HepG2 (cell line): ENCODE results near the gene CHST13. TPM values are rescaled to one million over a fixed set of nuclear protein-coding genes. Genes with fewer than 3 reads are reported as not detected.

ENCODE experiments used
- CENPT ChIP-seq: sonication (generic); formaldehyde crosslinking; IDR thresholded peaks from 2 replicates; pipeline ENCODE4 v1.8.0; 2022; ENCODE audit warnings: low read depth, mild to moderate bottlenecking, moderate library complexity, missing genetic modification reagents
- CSRNP1 ChIP-seq: sonication (generic); formaldehyde crosslinking; IDR thresholded peaks from 2 replicates; pipeline ENCODE4 v1.8.1; 2023; ENCODE audit warnings: mild to moderate bottlenecking, missing genetic modification reagents
- FOXP1 ChIP-seq, 2 experiments: fragments of 450-650 bp in 1 of 2; IDR thresholded peaks; 2 replicates each; pipeline ENCODE4 v1.6.1; 2017 to 2018; ENCODE audit warnings: antibody characterized with exemption in 1 of 2
- HIVEP1 ChIP-seq: sonication (generic); formaldehyde crosslinking; IDR thresholded peaks from 2 replicates; pipeline ENCODE4 v1.4.0; 2020; ENCODE audit warnings: mild to moderate bottlenecking, missing genetic modification reagents
- HNRNPUL1 ChIP-seq: fragments of 200-400 bp; formaldehyde crosslinking; IDR thresholded peaks from 2 replicates; pipeline ENCODE4 v1.6.1; 2017; ENCODE audit warnings: low read depth, mild to moderate bottlenecking, low read length, moderate library complexity
- MBD4 ChIP-seq: IDR thresholded peaks from 2 replicates; pipeline ENCODE4 v1.6.1; 2012; ENCODE audit warnings: low read length, inconsistent platforms, borderline replicate concordance
- NFKB2 ChIP-seq: sonication (generic); formaldehyde crosslinking; IDR thresholded peaks from 2 replicates; pipeline ENCODE4 v1.4.0; 2020; ENCODE audit warnings: missing genetic modification reagents, borderline replicate concordance
- POLR2A ChIP-seq, 2 experiments: IDR thresholded peaks; 2 replicates each; pipeline ENCODE4 v1.6.1; 2011; ENCODE audit warnings: low read depth in 2 of 2, low read length in 2 of 2, mild to moderate bottlenecking in 1 of 2, moderate library complexity in 1 of 2; ENCODE audit not compliant: insufficient read depth in 1 of 2
- TCF7 ChIP-seq: sonication (generic); IDR thresholded peaks from 2 replicates; pipeline ENCODE4 v1.6.1; 2016; ENCODE audit warnings: antibody characterized with exemption, low read depth
- ZNF263 ChIP-seq: sonication (generic); formaldehyde crosslinking; IDR thresholded peaks from 2 replicates; pipeline ENCODE4 v1.4.0; 2020; ENCODE audit warnings: missing genetic modification reagents
- ZNF275 ChIP-seq: sonication (generic); formaldehyde crosslinking; IDR thresholded peaks from 2 replicates; pipeline ENCODE4 v1.8.0; 2022; ENCODE audit warnings: missing genetic modification reagents, mild to moderate bottlenecking, inconsistent platforms, borderline replicate concordance
- ZNF503 ChIP-seq: sonication (generic); formaldehyde crosslinking; IDR thresholded peaks from 2 replicates; pipeline ENCODE4 v1.4.0; 2020; ENCODE audit warnings: missing genetic modification reagents
- polyA plus RNA-seq, 8 experiments: library from polyadenylated mRNA; depleted of rRNA in 3 of 8; stranded (reverse) in 7 of 8; unstranded in 1 of 8; fragments of >200 nt; fragmentation: Illumina TruSeq in 4 of 8; extraction: Trizol in 4 of 8; gene quantifications; 2 replicates each; pipeline versions ENCODE4 v1.2.1 to v1.2.3, GENCODE V29; 2011 to 2016; ENCODE audit warnings: low read depth in 4 of 8, missing spikeins in 1 of 8, mixed read lengths in 1 of 8; ENCODE audit not compliant: insufficient read depth in 1 of 8
- total RNA-seq, 5 experiments: library from RNA; depleted of rRNA; stranded (reverse); fragments of >200 nt; fragmentation: Illumina TruSeq; extraction: Trizol; gene quantifications; 2 replicates each; pipeline ENCODE4 v1.2.3, GENCODE V29; 2016; ENCODE audit warnings: low read depth in 1 of 5
- TF ChIP-seq, protein P1 (sequence below): sonication (generic); formaldehyde crosslinking; IDR thresholded peaks from 2 replicates; pipeline ENCODE4 v1.4.0; 2020; ENCODE audit warnings: low read depth, missing genetic modification reagents
- TF ChIP-seq, protein P2 (sequence below): sonication (generic); formaldehyde crosslinking; conservative IDR thresholded peaks from 2 replicates; pipeline ENCODE4 v1.4.0; 2020; ENCODE audit warnings: mild to moderate bottlenecking, missing genetic modification reagents, moderate library complexity

The CHST13 gene
- total and polyA plus RNA-seq, 2 of the 13 experiments (the other 11 are each of a cell fraction or from before 2014, with no cell fraction given), result 32.0 to 43.1 TPM

DNA sequence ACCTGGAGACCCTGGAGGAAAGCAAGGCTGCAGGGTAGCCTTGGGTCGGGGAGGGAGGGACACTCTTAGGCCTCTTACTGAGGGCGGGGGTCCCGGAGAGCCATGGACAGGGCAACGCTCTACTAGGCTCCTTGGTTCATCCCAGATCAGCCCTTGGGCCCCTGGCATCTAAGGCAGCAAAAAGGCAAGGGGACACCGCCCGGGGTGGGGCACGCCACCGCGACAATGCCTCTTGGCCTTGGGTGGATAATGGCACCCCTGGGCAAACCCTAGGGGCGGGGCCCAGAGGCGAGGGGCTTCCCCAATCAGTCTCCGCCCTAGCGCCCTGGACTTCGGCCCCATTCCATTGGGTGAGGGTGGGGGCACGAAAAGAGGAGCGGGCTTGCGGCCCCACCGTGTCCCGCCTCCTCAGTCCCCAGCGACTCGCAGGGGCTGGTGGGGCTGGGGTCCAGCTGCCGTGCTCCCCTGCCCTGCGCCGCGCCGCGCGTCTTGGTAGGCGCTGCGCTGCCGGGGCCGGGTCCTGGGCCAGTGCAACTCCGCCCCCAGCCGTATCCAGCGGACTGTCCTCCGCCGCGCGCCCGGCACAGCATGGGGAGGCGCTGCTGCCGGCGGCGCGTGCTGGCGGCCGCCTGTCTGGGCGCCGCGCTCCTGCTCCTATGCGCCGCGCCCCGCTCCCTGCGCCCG, at the start of gene CHST13 (continued):
- TF ChIP-seq CSRNP1 (CRISPR knock-in tag) (0 out of 2 replicates have a peak, but pooled peaks have one; percentile 18), FOXP1 (IDR thresholded peaks at IDR 0.05) (no peak), FOXP1 (CRISPR knock-in tag; IDR thresholded peaks at IDR 0.05) (no peak), ZNF275 (CRISPR knock-in tag) (peak; percentile 72; the same call in 1 of the 2 replicates), HIVEP1 (peak; percentile 99), MBD4 (no peak), TCF7 (no peak), CENPT (CRISPR knock-in tag) (peak; percentile 93; the same call in 1 of the 2 replicates), ZNF263 (CRISPR knock-in tag) (peak; percentile 78), POLR2A (IDR thresholded peaks at IDR 0.05; ENCODE audit: insufficient read depth in 1 of 2, low read depth in 2 of 2, low read length in 2 of 2) (peak in 1 of 2 experiments; percentile 81; a peak in 2 of 4 replicates), ZNF503 (CRISPR knock-in tag) (peak; percentile 80; the same call in 1 of the 2 replicates), HNRNPUL1 (no peak; the same call in 1 of the 2 replicates), NFKB2 (CRISPR knock-in tag) (peak; percentile 61; the same call in 1 of the 2 replicates)
- TF ChIP-seq, protein P1, sequence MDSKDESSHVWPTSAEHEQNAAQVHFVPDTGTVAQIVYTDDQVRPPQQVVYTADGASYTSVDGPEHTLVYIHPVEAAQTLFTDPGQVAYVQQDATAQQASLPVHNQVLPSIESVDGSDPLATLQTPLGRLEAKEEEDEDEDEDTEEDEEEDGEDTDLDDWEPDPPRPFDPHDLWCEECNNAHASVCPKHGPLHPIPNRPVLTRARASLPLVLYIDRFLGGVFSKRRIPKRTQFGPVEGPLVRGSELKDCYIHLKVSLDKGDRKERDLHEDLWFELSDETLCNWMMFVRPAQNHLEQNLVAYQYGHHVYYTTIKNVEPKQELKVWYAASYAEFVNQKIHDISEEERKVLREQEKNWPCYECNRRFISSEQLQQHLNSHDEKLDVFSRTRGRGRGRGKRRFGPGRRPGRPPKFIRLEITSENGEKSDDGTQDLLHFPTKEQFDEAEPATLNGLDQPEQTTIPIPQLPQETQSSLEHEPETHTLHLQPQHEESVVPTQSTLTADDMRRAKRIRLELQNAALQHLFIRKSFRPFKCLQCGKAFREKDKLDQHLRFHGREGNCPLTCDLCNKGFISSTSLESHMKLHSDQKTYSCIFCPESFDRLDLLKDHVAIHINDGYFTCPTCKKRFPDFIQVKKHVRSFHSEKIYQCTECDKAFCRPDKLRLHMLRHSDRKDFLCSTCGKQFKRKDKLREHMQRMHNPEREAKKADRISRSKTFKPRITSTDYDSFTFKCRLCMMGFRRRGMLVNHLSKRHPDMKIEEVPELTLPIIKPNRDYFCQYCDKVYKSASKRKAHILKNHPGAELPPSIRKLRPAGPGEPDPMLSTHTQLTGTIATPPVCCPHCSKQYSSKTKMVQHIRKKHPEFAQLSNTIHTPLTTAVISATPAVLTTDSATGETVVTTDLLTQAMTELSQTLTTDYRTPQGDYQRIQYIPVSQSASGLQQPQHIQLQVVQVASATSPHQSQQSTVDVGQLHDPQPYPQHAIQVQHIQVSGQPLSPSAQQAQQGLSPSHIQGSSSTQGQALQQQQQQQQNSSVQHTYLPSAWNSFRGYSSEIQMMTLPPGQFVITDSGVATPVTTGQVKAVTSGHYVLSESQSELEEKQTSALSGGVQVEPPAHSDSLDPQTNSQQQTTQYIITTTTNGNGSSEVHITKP (CRISPR knock-in tag), result peak; percentile 52; the same call in 1 of the 2 replicates
- TF ChIP-seq, protein P2, sequence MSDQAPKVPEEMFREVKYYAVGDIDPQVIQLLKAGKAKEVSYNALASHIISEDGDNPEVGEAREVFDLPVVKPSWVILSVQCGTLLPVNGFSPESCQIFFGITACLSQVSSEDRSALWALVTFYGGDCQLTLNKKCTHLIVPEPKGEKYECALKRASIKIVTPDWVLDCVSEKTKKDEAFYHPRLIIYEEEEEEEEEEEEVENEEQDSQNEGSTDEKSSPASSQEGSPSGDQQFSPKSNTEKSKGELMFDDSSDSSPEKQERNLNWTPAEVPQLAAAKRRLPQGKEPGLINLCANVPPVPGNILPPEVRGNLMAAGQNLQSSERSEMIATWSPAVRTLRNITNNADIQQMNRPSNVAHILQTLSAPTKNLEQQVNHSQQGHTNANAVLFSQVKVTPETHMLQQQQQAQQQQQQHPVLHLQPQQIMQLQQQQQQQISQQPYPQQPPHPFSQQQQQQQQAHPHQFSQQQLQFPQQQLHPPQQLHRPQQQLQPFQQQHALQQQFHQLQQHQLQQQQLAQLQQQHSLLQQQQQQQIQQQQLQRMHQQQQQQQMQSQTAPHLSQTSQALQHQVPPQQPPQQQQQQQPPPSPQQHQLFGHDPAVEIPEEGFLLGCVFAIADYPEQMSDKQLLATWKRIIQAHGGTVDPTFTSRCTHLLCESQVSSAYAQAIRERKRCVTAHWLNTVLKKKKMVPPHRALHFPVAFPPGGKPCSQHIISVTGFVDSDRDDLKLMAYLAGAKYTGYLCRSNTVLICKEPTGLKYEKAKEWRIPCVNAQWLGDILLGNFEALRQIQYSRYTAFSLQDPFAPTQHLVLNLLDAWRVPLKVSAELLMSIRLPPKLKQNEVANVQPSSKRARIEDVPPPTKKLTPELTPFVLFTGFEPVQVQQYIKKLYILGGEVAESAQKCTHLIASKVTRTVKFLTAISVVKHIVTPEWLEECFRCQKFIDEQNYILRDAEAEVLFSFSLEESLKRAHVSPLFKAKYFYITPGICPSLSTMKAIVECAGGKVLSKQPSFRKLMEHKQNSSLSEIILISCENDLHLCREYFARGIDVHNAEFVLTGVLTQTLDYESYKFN, result peak; percentile 90
